IPS-18c (cell line): Measurements from ENCODE around the gene GRIA4.

Source experiments
- H3K4me3 ChIP-seq: 2 replicates; pipeline ENCODE4 v1.7.0; 2013; ENCODE audit warnings: low read depth, mild to moderate bottlenecking, low read length, moderate library complexity; ENCODE audit not compliant: insufficient read depth
- H3K9me3 ChIP-seq: one replicate; pipeline ENCODE4 v1.6.1; 2013; ENCODE audit warnings: mild to moderate bottlenecking, low read length, moderate library complexity; ENCODE audit not compliant: control insufficient read depth, insufficient read depth

GRIA4 gene

DNA sequence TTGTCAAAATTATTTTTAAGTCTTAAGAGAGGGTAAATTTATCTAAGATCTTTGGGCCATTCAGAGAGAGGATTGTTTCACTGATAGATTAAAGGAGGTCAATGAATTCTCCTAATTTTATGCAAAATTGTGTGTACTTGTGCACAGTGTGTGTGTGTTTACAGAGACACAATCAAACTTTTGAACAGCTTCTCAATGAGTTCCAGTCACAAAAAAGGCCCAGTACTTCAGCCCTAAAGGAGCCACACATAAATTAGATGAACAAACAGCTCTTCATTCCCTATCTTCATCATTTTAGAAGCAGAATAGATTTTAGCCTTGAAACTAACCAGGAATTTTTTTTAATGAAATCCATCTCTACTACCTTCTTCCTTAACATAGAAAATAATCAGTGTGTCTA lies 9.7 kb downstream of the GRIA4 start:
- no peak overlapping the region for H3K4me3 ChIP-seq
- H3K9me3 ChIP-seq: no peaks in the 10 kb centered on the region

GRCh38 chr11:105622016-105622415 lies 12.1 kb downstream of the GRIA4 start:
- H3K4me3 ChIP-seq: no peak overlapping the region

DNA sequence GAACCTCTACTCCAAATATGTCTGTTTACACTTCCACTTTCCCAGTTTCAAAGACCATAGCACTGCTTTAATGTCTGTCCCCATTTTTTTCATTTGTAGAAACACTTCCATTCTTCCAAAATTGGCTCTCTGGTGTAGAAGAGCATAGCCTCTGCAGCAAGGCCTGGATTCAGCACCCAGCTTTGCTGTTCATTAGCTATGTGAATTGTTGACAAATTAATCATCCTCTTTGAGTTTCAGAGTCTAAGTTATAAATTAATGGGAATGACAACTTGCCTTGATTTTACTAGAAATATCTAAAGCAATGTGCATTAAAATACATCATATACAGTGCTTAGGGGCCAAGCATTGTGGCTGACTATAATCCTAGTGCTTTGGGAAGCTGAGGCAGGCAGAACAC lies 22.4 kb downstream of the GRIA4 start:
- H3K9me3 ChIP-seq: no peaks in the 10 kb centered on the region
- H3K4me3 ChIP-seq: no peak overlapping the region

More at GRCh38 chr11:105622016-105622415, 12.1 kb downstream of the GRIA4 start:
- H3K9me3 ChIP-seq: no peaks in the 10 kb centered on the region

DNA sequence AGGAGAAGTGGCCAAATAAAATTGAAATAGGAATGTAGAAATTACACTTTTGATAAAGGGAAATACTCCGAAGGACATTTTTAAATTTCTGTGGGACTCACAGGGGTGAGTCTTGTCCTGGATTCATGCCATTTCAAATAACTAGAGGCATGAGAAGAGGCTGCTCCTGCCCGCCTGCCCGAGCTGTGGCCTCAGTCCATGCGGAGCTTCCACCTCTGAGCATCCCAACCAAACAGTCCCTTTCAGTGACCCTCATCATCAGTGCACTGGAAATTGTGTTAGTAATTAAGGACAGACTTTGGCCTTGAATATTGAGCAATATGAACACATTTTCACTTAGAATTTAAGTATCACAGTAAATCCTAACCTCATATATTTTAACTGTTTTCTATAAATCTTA lies 25.6 kb downstream of the GRIA4 start:
- no peaks in the 10 kb centered on the region for H3K9me3 ChIP-seq
- H3K4me3 ChIP-seq: no peak overlapping the region

GRCh38 chr11:105636496-105636895 lies 26.6 kb downstream of the GRIA4 start:
- no peak overlapping the region for H3K4me3 ChIP-seq
- H3K9me3 ChIP-seq: no peaks in the 10 kb centered on the region

DNA sequence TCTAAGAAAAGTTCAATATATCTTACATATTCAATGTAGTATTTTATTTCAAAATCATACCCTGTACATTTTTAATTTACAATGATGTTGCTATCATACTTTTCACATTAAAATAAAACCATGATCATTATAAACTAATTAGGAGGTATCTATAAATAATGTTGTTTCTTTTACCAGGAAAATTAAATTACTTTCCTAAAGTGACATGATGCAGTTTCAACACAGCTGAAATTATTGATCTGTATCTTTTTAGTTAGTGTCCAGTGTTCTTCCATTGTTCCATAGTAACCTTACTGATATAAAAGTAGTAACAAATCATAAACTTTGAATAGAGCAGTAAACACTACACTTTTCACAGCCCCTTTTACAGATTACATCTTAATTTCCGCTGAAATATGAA lies 29.7 kb downstream of the GRIA4 start:
- Histone ChIP-seq H3K9me3 (no peaks in the 10 kb centered on the region), H3K4me3 (no peak overlapping the region)

DNA sequence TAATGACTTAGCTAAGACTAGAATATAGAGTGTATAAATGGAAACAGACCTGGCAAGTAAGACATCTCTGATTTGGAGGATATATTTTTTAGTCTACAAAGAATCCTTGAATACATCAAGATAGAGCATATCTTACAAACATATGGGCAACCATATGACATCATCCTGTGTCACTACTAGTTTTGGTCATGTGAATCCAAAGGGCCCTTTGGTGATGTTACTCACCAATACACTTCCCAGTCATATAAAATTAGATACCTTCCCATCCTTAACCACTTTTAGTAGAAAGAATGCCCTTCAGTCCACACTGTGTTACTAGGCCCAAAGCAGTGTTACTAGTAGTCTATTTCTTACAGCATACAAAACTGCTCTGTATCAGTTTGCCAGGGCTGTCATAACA lies 31.6 kb downstream of the GRIA4 start:
- Histone ChIP-seq H3K9me3 (no peaks in the 10 kb centered on the region), H3K4me3 (no peak overlapping the region)

DNA sequence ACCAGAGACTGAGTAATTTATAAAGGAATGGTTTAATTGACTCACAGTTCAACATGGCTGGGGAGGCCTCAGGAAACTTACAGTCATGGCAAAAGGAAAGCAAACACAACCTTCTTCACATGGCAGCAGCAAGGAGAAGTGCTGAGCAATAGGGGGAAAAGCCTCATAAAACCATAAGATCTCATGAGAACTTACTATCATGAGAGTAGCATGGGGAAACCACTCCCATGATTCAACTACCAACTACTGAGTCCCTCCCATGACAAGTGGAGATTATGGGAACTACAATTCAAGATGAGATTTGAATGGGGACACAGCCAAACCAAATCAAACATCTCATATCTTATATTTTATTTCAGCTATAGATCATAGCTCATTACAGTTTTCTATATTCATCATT lies 33.0 kb downstream of the GRIA4 start:
- Histone ChIP-seq H3K9me3 (no peaks in the 10 kb centered on the region), H3K4me3 (no peak overlapping the region)

GRCh38 chr11:105644839-105645573 lies 35.1 kb downstream of the GRIA4 start:
- H3K9me3 ChIP-seq: no peaks in the 10 kb centered on the region
- no peak overlapping the region for H3K4me3 ChIP-seq

DNA sequence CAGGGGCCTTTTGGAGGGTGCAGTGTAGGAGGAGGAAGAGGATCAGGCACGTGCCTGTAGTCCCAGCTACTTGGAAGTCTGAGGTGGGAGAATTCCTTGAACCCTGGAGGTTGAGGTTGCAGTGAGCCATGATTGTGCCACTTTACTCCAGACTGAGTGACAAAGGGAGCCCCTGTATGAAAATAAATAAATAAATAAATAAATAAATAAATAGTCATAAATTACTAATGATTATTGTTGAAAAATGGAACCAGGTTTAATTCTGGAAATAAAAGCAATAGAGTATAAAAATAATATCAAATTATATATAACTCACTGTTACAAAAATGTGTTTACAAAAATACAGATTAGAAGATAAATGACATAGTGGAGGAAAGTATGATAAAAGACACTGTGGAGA lies 37.9 kb downstream of the GRIA4 start:
- no peak overlapping the region for H3K4me3 ChIP-seq
- no peaks in the 10 kb centered on the region for H3K9me3 ChIP-seq

GRCh38 chr11:105648762-105649161 lies 38.9 kb downstream of the GRIA4 start:
- no peak overlapping the region for H3K4me3 ChIP-seq

GRCh38 chr11:105665281-105665680 lies 55.4 kb downstream of the GRIA4 start:
- H3K4me3 ChIP-seq: no peak overlapping the region

More at GRCh38 chr11:105648762-105649161, 38.9 kb downstream of the GRIA4 start:
- no peaks in the 10 kb centered on the region for H3K9me3 ChIP-seq

GRCh38 chr11:105667441-105667840 lies 57.6 kb downstream of the GRIA4 start:
- Histone ChIP-seq H3K4me3 (no peak overlapping the region), H3K9me3 (no peaks in the 10 kb centered on the region)

More at GRCh38 chr11:105665281-105665680, 55.4 kb downstream of the GRIA4 start:
- no peaks in the 10 kb centered on the region for H3K9me3 ChIP-seq

GRCh38 chr11:105670811-105671210 lies 60.9 kb downstream of the GRIA4 start:
- H3K9me3 ChIP-seq: no peaks in the 10 kb centered on the region

GRCh38 chr11:105673089-105673488 lies 63.2 kb downstream of the GRIA4 start:
- no peaks in the 10 kb centered on the region for H3K9me3 ChIP-seq
- no peak overlapping the region for H3K4me3 ChIP-seq

More at GRCh38 chr11:105670811-105671210, 60.9 kb downstream of the GRIA4 start:
- H3K4me3 ChIP-seq: no peak overlapping the region

DNA sequence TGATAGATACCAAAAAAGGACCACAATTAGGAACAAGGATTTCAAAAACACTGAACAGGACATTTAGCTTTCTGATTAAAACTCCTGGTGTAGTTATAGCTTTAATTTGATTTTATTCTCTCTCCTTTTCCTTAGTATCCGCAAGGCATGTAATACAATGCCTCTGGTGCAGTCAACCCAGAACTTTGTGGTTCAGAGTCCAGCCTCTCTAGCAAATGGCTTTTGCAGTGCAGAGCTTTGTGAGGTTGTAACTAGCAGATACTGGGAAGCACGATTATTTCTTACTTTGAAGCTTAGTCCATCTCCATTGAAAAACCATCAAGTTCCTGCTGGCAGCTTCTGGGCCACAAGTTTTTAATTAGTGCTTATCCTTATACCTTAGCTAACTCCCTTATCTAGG lies 79.8 kb downstream of the GRIA4 start:
- Histone ChIP-seq H3K9me3 (no peaks in the 10 kb centered on the region), H3K4me3 (no peak overlapping the region)

DNA sequence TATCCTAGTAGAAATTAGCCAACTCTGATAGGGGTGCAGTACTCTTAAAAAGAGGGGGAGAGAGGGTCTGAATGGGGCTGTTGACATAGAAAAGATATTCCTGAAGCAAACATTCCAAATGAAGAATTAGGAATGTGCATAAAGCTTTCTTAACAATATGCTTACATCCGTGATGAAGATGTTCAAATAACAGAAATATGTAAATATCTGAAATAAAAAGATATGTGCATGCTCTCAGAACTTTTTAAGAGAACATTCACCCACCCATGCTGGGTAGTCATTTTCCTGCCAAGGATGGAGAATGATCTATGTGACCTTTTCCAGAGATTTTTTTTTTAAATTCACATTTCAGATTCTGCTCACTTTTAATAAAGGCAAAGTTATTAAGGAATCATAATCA lies 80.6 kb downstream of the GRIA4 start:
- no peaks in the 10 kb centered on the region for H3K9me3 ChIP-seq
- H3K4me3 ChIP-seq: no peak overlapping the region

DNA sequence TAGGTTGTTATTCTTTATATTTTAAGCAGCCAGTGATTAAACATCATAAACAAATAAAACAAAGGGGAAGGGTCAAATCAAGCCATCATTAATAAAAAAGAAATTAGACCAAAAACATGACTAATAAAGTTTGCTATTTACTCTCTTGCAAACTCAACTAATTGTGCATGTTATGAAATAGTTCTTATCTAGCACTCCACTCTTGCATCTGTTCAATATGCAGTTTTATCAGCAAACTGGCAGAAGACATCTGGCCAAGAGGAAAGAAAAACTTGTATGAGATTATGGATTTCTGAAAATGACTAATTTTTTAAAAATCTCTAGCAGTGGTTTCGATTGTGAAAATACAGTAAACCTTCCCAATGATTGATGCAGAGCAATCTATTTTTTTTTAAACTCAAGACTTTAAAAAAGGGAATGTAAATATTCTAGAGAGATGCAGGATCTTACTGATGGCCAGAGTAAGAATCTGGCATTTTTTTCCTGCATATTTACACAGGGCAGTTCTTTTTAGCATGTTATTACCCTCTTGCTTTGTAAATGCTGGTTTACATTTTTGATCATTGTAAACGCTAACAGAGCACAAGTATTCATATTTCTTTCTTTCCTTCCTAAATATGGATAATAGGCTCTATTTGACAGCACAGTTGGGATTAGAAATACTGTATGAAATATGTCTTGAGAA lies 83.3 kb downstream of the GRIA4 start:
- H3K9me3 ChIP-seq: no peaks in the 10 kb centered on the region
- no peak overlapping the region for H3K4me3 ChIP-seq
